Left ventricle myocardium inferior (tissue), 1 donor: ENCODE results near the gene POLE. TPM values are rescaled to one million over a fixed set of nuclear protein-coding genes. Genes with fewer than 3 reads are reported as not detected.

Experiments used
- DNase-seq: peaks from one replicate; pipeline ENCODE4 v3.0.0-alpha.2; 2020
- H3K27ac ChIP-seq: fragments of 200-600 bp; replicated peaks from 2 replicates; pipeline ENCODE4 v1.8.0; 2021
- H3K27me3 ChIP-seq: fragments of 200-600 bp; 2 replicates; pipeline ENCODE4 v1.8.0; 2021; ENCODE audit warnings: low read depth
- H3K36me3 ChIP-seq: fragments of 200-600 bp; 2 replicates; pipeline ENCODE4 v1.8.0; 2021
- H3K4me1 ChIP-seq: fragments of 200-600 bp; 2 replicates; pipeline ENCODE4 v1.8.0; 2021
- H3K4me3 ChIP-seq: fragments of 200-600 bp; 2 replicates; pipeline ENCODE4 v1.8.0; 2021; ENCODE audit warnings: mild to moderate bottlenecking, moderate library complexity
- H3K9me3 ChIP-seq: fragments of 200-600 bp; replicated peaks from 2 replicates; pipeline ENCODE4 v1.8.0; 2021
- CTCF ChIP-seq: fragments of 200-600 bp; IDR thresholded peaks from 2 replicates; pipeline ENCODE4 v1.8.0; 2021; ENCODE audit warnings: antibody characterized with exemption, mild to moderate bottlenecking, borderline replicate concordance
- intact Hi-C: fragments of 100-400 bp; cut with micrococcal nuclease; formaldehyde crosslinking; loops from one replicate; pipeline ENCODE4 v1.11.0; 2022
- total RNA-seq: library from RNA; stranded (reverse); fragmentation: NEBNext Ultra II Directional; extraction: Animal tissue kit (Norgen Biotek cat#: 25700); gene quantifications from one replicate; pipeline ENCODE4 v1.2.1, GENCODE V29; 2021
- donor health status: DM: no; HTN: yes; CAD: no; lungs with severe emphysema.

Gene POLE
- total RNA-seq, 1 donor from 2014 or later: 9.0 TPM

DNA sequence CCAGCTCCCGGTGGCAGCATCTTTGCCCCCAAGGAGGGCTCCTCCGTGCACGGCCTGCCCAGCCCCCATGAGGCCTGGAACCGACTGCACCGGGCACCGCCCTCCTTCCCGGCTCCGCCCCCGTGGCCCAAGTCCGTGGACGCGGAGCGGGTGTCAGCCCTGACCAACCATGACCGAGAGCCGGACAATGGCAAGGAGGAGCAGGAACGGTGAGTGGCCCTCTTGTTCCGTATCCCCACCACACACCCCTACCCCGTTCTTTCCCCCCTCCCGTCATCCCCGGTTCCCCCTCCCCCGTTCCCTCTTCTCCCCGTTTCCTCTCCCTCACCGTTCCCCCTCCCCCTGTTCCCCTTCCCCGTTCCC lies 105.1 kb downstream of the POLE start:
- intact Hi-C loops: no loop called here
- peaks cover 42% of the 10 kb centered on the region for H3K36me3 ChIP-seq
- no peak for TF ChIP-seq CTCF
- peaks cover 4% of the 10 kb centered on the region for H3K4me1 ChIP-seq
- peak overlapping the region; percentile 56 for H3K4me3 ChIP-seq
- H3K27ac ChIP-seq: no peak overlapping the region
- H3K27me3 ChIP-seq: no peaks in the 10 kb centered on the region
- no peaks in the 10 kb centered on the region for H3K9me3 ChIP-seq
- DNase-seq: no peak

- intact Hi-C loops: no loop called here
- H3K27ac ChIP-seq: no peak overlapping the region
- peaks cover 47% of the 10 kb centered on the region for H3K36me3 ChIP-seq
- DNase-seq: no peak
- H3K9me3 ChIP-seq: no peaks in the 10 kb centered on the region
- TF ChIP-seq CTCF: no peak
- no peak overlapping the region for H3K4me3 ChIP-seq
- H3K27me3 ChIP-seq: no peaks in the 10 kb centered on the region
- peaks cover 4% of the 10 kb centered on the region for H3K4me1 ChIP-seq
Measured at GRCh38 chr12:132581348-132582057, 105.6 kb downstream of the POLE start.

- no peak for DNase-seq
- no peak overlapping the region for H3K27ac ChIP-seq
- H3K4me1 ChIP-seq: peaks cover 4% of the 10 kb centered on the region
- no peaks in the 10 kb centered on the region for H3K27me3 ChIP-seq
- no peak overlapping the region for H3K4me3 ChIP-seq
- no peak for TF ChIP-seq CTCF
- intact Hi-C loops: no loop called here
- peaks cover 53% of the 10 kb centered on the region for H3K36me3 ChIP-seq
- no peaks in the 10 kb centered on the region for H3K9me3 ChIP-seq
Measured at GRCh38 chr12:132580701-132581292, 106.3 kb downstream of the POLE start.

- DNase-seq: no peak
- Histone ChIP-seq H3K27ac (no peak overlapping the region), H3K4me1 (peaks cover 4% of the 10 kb centered on the region), H3K27me3 (no peaks in the 10 kb centered on the region), H3K4me3 (no peak overlapping the region), H3K36me3 (peaks cover 62% of the 10 kb centered on the region), H3K9me3 (no peaks in the 10 kb centered on the region)
- intact Hi-C loops: no loop called here
- TF ChIP-seq CTCF: no peak
Measured at GRCh38 chr12:132579744-132580143, 107.4 kb downstream of the POLE start.

GRCh38 chr12:132578826-132579225 lies 108.3 kb downstream of the POLE start:
- no peak for DNase-seq

More at GRCh38 chr12:132578826-132579225, 108.3 kb downstream of the POLE start:
- Histone ChIP-seq H3K27me3 (no peaks in the 10 kb centered on the region), H3K4me3 (no peak overlapping the region), H3K36me3 (peaks cover 71% of the 10 kb centered on the region), H3K9me3 (no peaks in the 10 kb centered on the region), H3K27ac (no peak overlapping the region), H3K4me1 (peaks cover 4% of the 10 kb centered on the region)
- TF ChIP-seq CTCF: no peak
- intact Hi-C loops: no loop called here
